Activated naive CD4-positive, alpha-beta T cell treated with anti-CD3 and anti-CD28 coated beads, Interleukin-2, amount 50 U/mL, for 16 hours (primary cell): Measurements from ENCODE around the gene SIK3.
"Not testable (repeated sequence)": the region's sequence is repeated elsewhere in the genome, so short reads cannot be mapped to it uniquely, and the experiment has no call there.

Source experiments
- DNase-seq: peaks from one replicate; pipeline ENCODE4 v3.0.0-alpha.2; 2020

The SIK3 gene

DNA sequence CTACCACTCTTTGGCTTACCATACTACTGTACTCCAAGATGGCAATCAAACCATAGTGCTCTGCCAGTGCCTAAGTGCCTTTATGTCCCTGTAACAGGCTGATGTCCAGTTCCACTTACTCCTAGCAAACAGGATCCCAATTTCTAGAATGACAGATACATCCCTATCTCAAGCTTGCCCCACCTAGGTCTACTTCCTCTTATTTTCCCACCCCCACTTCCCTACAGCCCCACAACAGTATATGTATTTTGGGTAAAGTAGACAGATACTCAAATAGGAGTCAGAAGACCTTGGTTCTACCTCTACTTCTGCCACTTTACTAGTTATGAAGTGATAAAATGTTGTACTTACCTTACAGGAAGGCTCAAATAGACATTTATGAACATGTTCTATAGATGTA is 24.1 kb downstream of the SIK3 start:
- DNase-seq, result no peak

DNA sequence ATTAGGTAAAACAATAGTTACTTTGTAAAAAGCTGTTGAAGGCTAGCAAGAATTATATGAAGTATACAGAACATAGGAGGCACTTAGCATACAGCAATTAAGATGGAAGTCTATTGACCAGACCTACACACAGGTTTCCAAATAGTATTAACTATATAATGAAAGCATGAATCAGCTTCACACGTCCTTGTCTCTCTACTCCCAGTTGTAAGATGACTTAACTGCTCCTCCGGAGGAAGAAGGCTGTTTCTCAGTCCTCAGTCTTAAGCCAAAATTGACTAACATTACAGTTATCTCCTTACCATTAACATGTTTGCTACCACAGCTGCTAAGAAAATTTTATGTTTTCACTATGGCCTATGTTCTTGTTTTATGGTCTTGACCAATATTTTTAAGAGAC is 24.7 kb downstream of the SIK3 start:
- no peak for DNase-seq

DNA sequence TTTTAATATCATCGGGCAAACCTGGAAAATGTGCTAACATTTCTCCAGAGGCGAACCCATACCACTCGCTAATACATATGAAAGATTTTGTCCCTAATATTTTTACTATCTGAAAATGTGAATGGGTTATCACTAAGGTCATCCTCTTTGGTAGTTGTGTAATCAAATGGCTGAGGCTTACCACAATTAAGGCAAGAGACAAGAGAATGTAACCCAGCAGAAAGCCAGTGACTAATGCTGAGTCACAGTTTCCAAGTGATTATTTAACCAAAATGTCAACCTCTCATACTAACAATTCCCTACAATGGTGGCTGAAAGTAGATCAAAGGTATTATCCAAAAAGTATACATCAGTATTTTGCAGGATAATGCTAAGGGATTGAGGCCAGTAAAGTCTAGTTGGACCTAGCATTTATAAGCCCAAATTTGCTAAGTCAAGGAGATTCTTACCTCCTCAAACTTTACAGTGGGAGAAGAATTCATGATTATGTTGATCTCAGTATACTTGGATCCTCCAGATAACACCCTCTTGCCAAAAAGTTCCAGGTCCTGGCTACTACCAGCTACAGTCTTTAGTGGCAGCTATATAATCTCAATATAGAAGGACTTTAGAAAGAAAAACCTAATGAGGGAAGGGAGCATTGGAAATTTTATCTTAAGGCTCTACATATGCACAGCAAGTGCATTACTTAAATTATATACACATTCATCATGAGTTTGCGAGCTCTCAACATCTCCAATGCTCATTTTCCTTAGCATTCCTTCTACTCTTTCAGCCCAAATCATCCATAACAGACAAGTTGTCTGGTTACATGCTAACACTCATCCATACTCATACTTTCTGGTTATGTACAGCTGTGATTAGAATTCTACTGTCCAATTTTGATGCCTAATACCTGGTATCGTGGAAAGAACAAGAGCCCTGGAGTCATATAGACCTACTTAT is 25.4 kb downstream of the SIK3 start:
- no peak for DNase-seq

DNA sequence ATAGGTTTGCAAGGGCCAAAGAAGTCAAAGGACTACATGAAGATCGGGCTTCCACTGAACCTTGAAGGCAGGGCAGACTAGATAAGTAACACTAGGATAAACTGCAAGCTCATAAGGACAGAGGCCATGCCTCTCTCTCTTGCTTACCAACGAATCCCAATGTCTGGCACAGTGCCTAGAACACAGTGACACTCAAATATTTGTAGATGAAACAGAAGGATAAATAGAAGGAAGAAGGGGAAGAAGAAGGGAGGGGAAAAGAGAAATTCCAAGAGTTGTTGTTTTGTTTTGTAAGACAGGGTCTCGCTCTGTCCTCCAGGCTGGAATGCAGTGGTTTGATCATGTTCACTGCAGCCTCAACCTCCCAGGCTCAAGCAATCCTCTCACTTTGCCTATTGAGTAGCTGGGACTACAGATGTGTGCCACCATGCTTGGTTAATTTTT is 26.9 kb downstream of the SIK3 start:
- no peak for DNase-seq

DNA sequence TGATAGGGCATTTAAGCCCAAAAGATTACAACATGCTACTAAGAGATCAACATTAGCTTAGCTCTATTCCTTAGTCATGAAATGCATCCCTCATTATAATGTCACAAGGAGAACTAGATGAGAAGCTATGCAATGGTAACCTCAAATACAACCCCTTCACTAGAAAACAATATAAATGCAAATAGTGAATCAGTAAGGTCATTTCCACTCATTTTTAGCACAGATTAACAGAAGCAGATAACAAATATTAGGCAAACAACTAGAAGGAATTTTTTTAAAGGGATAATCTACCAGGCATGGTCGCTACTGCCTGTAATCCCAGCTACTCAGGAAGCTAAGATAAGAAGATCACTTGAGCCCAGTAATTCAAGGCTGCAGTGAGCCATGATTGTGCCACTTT is 28.2 kb downstream of the SIK3 start:
- no peak for DNase-seq

DNA sequence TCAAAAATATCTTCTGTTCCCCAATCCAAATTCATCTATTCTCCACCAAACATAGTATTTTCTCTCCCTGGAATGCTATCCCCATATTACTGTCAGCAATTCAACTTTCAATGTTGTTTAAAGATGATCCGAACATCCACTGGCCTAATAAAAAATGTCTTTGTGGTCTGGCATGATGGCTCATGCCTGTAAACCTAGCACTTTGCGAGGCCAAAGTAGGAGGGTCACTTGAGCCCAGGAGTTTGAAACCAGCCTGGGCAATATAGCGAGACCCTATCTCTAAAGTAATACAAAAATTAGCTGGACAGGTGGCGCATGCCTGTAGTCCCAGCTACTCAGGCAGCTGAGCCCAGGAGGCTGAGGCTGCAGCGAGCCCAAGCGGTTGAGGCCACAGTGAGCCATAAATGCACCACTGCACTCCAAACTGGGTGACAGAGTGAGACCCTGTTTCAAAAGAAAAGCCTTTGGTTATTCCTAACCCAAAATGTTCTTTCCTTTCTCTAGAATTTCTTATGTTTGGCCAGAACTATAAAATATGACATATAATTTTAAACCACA is 29.8 kb downstream of the SIK3 start:
- DNase-seq, result no peak

DNA sequence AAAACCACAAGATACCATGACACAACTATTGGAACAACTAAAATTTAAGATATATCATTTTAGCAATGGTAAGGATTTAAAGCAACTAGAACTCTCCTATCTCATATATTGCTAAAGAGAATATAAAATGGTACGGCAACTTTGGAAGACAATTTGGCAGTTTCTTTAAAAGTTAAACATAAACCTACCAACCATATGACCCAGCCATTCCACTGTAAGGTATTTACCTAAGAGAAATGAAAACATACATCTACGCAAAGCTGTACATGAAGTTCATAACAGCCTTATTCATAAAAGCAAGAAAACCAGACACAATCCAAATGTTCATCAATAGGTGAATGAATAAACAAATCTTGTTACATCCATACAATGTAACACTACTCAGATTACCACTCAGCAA is 31.3 kb downstream of the SIK3 start:
- DNase-seq, result no peak

DNA sequence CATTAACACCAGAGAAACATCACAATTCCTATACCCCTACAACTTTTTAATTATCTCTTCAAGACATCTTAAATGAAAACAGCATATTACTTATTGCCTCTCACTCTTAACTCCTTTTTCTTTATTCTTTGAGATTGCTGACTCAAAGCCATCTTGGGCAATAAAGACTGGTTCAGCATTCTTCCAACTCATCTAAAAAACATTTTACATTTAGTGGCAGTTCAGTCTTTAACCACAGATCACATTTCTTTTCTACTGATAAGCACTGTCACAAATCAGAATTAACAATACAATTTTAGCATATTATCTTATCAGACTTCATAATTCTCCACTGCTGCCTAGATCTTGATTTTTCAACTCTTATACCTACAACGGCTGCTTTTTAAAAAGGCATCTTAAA is 34.0 kb downstream of the SIK3 start:
- DNase-seq, result no peak

DNA sequence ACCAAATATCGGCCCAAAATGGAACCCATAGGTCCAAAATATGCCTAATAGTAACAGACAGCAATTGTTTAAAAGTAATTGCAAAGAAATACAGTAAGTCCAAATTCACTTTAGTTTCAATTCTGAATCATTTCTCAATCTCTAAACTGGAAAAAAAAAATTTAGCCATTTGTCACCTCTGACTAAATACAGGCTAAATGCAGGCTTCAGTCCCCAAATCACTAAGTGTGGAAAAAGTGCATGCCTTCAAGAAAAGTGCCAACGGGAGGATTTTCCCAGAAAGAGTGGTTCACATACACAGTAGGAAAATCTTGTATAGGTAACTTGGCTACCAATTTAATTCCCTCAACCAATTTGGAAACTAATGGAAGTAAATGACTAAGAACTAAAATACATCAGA is 35.7 kb downstream of the SIK3 start:
- DNase-seq, result no peak

DNA sequence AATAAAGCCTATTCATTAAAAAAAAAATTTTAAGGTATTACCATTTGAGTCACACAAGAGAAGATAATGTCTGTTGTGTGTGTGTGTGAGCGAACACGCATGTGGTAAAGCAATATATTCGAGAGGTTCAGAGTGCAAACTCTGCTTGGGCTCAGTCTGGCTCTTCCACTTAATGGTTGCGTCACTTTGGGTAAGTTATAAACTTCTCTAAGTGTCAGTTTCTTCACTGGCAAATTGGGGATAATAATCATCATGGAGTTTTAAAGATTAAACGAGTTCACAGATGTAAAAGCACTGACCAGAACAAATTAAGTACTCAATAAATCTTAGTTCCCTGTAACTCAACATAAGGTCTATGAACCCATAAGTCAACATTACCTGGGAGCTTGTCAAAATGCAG is 37.0 kb downstream of the SIK3 start:
- no peak for DNase-seq

DNA sequence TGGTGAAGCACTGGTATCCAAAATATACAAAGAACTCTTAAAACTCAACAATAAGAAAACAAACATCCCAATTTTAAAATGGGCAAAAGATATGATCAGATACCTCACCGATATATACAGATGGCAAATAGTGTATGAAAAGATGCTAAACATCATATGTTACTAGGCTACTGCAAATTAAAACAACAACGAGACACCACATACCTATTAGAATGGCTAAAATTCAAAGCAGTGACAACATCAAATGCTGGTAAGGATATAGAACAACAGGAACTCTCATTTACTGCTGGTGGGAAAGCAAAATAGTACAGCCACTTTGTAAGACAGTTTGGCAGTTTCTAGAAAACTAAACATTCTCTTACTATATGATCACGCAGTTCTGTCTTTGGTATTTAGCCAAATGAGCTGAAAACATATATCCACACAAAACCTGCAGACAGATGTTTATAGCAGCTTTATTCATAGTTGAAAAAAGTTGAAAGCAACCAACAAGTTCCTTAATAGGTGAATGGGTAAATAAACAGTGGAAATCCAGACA is 38.5 kb downstream of the SIK3 start:
- DNase-seq, result no peak

DNA sequence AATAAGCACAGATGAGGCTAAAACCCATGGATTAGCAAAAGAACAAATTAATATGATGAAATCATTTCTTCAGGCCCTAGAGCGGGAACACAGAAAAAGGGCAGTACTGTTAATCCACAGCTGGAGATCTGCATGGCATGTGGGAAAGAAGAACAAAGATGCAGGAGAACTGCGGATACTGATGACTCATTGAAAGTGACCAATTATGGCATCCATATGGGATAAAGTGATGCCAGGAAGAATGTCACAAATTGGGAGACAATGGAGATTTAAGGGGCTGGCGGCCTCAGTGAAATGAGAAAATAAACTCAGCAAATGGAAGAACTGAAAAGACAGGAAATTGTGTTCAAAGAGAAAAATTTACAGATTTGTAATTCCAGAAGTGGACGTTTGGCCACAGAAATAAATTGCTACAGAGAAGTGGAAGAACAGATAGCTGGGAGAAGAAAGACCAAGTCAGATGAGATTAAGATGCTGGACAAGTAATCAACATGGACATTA is 39.4 kb downstream of the SIK3 start:
- DNase-seq, result no peak

DNA sequence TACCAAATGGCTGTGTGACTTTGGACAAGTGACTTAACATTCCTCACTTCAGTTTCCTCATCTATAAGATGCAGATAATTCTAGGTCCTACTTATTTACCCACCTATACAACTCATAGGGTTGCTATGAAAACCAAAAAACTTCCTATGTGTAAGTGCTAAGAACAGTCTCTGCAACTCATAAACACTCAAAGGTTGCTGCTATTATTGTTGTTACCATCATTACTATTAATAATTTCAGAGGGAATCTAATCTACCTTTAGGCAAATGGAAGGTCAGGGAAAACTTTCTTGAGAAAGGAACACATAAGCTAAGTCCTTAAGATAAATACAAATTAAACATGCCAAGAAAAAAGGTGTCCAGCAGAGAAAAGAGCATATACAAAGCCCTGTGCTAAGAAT is 40.5 kb downstream of the SIK3 start:
- no peak for DNase-seq

DNA sequence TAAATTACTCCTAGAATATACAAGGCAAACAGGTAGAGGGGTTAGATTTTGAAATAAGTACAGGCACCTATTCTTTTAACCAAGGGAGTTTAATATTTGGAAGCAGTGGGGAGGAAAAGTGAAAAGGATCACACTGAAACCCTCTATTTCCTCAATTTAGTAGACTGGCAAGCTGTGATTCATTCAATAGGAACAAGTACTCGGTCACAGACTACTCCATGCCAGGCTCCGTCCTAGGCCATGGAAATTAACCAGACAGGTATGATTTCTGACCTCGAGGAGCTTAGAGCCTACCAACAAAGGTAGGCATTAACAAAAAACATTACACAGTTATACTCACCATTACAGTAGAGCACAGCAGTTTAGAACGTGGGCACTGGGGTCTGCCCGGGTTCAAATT is 40.9 kb downstream of the SIK3 start:
- no peak for DNase-seq

DNA sequence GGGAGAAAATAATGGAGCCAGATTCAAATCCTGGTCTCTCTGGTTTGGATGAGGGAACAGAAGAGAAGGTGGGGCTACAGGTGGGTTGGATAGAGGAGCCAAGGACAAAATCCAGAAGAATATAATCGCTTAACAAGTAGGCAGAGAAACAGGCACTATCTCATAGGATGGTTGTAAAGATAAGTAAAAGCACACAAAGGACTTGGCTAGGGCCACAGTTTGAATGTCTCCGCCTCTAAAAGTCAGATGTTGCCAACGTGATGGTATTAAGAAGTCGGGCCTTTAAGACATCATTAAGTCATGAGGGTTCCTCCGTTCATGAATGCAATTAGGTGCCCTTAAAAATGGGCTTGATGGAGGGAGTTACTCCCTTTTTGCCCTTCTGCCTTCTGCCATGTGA is 42.8 kb downstream of the SIK3 start:
- no peak for DNase-seq

DNA sequence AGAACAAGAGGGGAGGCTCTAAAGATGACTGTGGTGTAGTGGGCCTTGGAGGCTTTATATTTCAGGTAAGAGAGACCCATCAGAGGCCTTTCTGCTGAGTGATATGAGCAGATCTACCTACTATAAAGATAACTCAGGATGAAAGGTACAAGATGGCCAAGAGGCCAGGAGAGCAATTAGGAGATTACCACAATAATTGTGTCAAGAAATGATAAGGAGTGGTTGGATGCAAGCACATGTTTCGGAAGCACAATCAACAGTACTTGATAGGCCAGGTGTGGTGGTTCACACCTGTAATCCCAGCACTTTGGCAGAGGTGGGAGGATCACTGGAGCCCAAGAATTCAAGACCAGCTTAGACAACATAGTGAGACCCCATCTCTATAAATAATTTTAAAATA is 43.8 kb downstream of the SIK3 start:
- no peak for DNase-seq

DNA sequence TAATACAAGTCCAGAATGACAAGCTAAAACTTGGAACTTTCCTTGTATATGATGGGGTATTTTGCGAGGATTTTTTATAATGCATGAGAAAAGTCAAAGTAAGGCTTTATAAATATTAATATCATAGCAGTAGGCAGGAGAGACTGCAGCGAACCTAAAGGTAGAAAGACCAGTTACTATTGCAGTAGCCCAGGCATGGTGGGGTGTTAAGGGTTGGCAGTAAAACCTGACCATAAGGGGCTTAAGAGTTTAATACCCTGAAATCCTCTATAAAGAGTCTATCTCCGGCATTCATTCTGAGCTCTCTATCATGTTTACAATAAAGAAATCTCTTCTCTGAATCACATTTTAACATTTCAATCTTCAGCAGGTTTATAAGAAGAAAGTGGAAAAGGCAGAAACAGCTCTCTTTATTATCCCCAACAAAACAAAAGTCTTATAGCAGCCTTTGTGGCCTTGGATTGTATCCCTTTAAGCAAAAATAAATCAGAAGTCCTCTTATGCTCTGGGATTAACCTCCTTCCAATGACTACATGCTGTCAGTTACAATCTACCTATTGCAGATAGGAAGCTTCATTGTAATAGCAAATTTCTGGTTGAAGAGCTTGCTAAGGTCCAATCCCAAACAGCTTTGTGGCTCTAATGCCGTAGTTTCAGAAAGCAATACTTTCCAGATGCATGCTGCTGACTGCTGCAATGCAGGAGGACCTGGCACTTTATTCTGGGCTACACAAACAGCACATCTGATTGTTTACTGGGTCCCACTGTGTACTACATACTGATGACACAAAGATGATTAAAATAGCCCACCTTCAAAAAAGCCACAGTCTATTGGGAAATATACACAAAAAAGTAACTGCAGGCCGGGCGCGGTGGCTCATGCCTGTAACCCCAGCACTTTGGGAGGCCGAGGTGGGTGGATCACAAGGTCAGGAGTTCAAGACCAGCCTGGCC is 45.8 kb downstream of the SIK3 start:
- no peak for DNase-seq

DNA sequence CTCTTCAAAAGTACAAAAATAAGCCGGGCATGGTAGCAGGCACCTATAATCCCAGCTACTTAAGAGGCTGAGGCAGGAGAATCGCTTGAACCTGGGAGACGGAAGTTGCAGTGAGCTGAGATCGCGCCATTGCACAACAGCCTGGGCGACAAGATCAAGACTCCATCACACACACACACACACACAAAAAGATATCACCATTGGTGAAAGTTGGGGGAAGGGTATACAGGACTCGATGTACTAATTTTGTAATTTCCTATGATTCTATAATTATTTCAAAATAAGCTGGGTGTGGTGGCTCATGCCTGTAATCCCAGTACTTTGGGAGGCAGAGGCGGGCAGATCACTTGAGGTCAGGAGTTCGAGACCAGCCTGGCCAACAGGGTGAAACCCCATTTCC is 48.1 kb downstream of the SIK3 start:
- not testable (repeated sequence) for DNase-seq

DNA sequence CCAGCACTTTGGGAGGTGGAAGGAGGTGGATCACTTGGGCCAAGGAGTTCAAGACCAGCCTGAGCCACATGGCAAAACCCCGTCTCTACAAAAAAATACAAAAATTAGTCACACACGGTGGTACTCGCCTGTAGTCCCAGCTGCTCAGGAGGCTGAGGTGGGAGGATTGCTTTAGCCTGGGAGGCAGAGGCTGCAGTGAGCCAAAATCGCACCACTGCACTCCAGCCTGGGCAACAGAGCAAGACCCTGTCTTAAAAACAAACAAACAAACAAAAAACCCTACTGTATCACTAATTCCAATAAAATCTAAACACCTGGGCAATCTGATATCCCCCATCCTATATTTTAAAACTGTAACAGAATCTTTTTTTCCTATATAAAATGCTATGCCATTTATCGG is 51.6 kb downstream of the SIK3 start:
- DNase-seq, result not testable (repeated sequence)

DNA sequence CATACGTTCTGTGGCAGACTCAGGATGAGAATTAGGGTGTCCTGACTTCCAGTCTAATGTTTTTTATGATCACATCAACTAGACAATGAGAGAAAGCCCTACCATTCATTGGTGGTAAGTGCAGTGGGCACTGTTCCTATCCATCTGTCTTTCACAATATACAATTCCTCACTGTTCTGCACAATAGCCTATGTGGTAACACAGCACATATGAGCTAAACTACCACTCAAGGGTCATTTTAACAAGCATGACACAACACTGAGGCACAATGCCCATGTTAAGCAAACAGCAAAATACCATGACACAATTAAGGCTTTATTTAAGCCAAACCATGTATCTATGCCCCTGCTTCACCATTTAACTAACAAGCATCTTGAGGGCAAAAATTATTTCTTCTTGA is 52.3 kb downstream of the SIK3 start:
- DNase-seq, result no peak

DNA sequence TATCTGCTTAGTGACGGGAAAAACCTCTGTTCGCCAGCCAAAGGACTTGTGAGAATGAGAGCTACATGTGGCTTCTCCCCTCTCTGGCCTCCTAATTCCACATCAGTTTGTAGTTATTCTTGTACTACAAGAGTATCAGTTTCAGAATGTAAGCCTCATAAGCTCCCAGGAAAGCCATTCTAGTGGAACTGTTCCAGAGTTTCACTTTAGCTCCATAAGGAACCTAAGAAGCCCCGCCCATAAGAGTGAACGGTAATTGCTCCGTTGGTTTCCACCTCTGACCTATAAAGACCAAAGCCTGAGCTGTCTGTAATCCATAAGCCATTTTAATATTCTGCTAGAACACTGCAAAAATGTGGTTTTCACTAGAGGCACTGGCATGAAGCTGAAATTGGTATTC is 53.0 kb downstream of the SIK3 start:
- no peak for DNase-seq

DNA sequence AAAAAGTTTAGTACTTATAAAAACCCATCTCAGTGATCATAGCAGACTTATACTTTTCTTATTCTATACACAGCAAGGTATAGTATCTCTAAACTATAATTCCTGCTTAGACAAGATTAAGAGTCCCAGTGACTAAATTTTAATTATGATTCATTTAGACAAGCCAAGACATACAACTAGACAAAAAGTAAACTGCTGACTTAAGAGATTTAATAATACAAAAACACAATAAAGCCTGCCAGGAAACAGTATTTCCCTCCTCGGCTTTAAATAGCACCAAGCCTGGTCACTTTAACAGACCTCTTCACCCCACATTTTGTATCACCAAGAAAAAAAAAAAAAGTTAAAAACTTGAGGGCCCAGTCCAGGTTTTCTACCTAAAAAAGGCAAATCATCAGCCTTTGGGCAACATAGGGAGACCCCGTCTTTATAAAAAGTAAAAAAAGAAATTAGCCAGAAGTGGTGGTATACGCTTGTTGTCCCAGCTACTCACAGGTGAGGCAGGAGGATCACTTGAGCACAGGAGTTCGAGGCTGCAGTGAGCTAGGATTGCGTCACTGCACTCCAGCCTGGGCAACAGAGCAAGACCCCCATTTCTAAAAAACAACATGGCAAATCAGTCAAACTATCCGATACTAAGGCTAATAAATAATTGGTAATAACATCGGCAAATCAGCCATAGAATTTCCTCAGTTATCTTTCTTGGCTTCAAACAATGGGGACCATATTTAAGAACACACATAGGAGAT is 53.8 kb downstream of the SIK3 start:
- DNase-seq, result no peak
